Stomach (tissue), 4 donors: ENCODE measurements around the gene TEDC1.

Experiments
- CTCF ChIP-seq, 7 experiments: fragments of 450-650 bp in 4 of 7; fragments of 200-600 bp in 3 of 7; sonication (generic) in 3 of 7; IDR thresholded peaks; one replicate each; pipeline ENCODE4 v1.5.1; 2016 to 2019; ENCODE audit warnings: antibody characterized with exemption in 7 of 7, control low read depth in 2 of 7, mild to moderate bottlenecking in 1 of 7
- EP300 ChIP-seq: sonication (generic); formaldehyde crosslinking; IDR thresholded peaks from one replicate; pipeline ENCODE4 v1.6.1; 2017; ENCODE audit warnings: antibody characterized with exemption
- POLR2A ChIP-seq, 4 donors: fragments of 450-650 bp; IDR thresholded peaks; one replicate each; pipeline ENCODE4 v1.6.1; 2016; ENCODE audit warnings: antibody characterized with exemption in 4 of 4, control low read depth in 2 of 4, mild to moderate bottlenecking in 1 of 4, moderate library complexity in 1 of 4
- POLR2AphosphoS5 ChIP-seq, 3 donors: sonication (generic); formaldehyde crosslinking; IDR thresholded peaks; one replicate each; pipeline ENCODE4 v1.6.1; 2016; ENCODE audit warnings: antibody characterized with exemption in 3 of 3

DNA sequence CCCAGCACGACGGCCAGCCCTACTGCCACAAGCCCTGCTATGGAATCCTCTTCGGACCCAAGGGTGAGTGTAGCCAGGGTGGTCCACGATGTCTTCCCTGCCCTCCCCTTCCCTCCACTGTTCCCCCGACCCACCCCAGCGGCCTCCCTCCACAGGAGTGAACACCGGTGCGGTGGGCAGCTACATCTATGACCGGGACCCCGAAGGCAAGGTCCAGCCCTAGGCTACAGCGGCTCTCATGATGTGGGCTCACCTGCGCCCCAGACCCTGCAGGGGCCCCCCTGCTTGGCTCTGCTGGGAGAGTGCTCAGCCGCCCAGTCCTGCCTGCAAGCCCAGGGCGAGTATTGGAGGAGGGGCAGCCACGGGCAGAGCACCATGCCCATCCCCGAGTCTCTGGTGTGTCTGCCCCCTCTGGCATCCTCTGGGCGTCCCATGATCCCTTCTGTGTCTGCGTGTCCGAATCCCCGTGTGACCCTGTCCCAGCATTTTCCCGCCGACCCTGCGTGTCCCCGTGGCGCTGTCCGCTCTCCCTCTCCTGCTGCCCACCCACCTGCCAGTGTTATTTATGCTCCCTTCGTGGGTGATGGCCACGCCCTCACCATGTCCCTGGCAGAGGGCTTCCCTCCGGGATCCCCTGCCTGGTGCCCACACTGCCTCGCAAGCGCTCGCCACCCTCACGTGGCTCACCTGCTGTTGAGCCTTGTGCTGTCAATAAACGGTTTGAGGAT, 11.5 kb upstream of the TEDC1 start:
- TF ChIP-seq CTCF (IDR thresholded peaks at IDR 0.05) = no peak
- no peak for TF ChIP-seq POLR2A (IDR thresholded peaks at IDR 0.05)
- TF ChIP-seq POLR2AphosphoS5 (IDR thresholded peaks at IDR 0.05) = no peak
- no peak for TF ChIP-seq EP300
